ENCODE measurements around the gene RHBDL2. TPM values are rescaled to one million over a fixed set of nuclear protein-coding genes. Genes with fewer than 3 reads are reported as not detected.
"Not testable (repeated sequence)": the region's sequence is repeated elsewhere in the genome, so short reads cannot be mapped to it uniquely, and the experiment has no call there.

The RHBDL2 gene
- total and polyA plus RNA-seq, 2 of the 4 experiments (the other 2 are of a cell fraction) = 0.36 to 0.38 TPM

- H4K20me1 ChIP-seq (ENCODE audit: insufficient read depth, low read length); H3K23ac ChIP-seq (ENCODE audit: low read depth, low read length); H3K4ac ChIP-seq (ENCODE audit: low read depth, low read length); intact Hi-C loops (cut with micrococcal nuclease); H3K36me3 ChIP-seq (ENCODE audit: control insufficient read depth, insufficient read depth, low read length); H2BK5ac ChIP-seq (ENCODE audit: low read depth, low read length, poor library complexity, severe bottlenecking); H3K4me1 ChIP-seq (ENCODE audit: control insufficient read depth, insufficient read depth, low read length); BruUV-seq (replicated peaks); H3K18ac ChIP-seq (ENCODE audit: low read depth, low read length); DNase-seq; H4K5ac ChIP-seq (ENCODE audit: low read depth, low read length); H3K9me1 ChIP-seq (ENCODE audit: insufficient read depth, low read length); H3K56ac ChIP-seq (ENCODE audit: extremely low read depth, insufficient read depth, low read length); in situ Hi-C loops (cut with MboI; ENCODE audit: low sequenced_read_pairs); dilution Hi-C loops (cut with HindIII; ENCODE audit: low sequenced_read_pairs, unreplicated experiment); H3K4me2 ChIP-seq (ENCODE audit: low read depth, low read length); H2BK15ac ChIP-seq (ENCODE audit: low read depth, low read length); H2AK9ac ChIP-seq (replicated peaks; ENCODE audit: low read depth, low read length, poor library complexity); H4K8ac ChIP-seq (ENCODE audit: low read depth in 2 of 2, low read length in 2 of 2); H3K27me3 ChIP-seq (ENCODE audit: control insufficient read depth, insufficient read depth, low read length); H2AK5ac ChIP-seq (ENCODE audit: low read depth, low read length); POLR2A ChIA-PET (ENCODE audit: unreplicated experiment); H3K79me1 ChIP-seq (ENCODE audit: low read depth in 1 of 2, low read length in 2 of 2); H3K9me3 ChIP-seq (ENCODE audit: control insufficient read depth, insufficient read depth, low read length); H2AFZ ChIP-seq (replicated peaks; ENCODE audit: low read length, poor library complexity); H2BK20ac ChIP-seq (ENCODE audit: low read depth, low read length); H3K27ac ChIP-seq (ENCODE audit: insufficient read depth, low read length); H3K4me3 ChIP-seq (ENCODE audit: insufficient read depth, low read depth, low read length); H3K9ac ChIP-seq (ENCODE audit: low read depth, low read length); H4K91ac ChIP-seq (ENCODE audit: insufficient read depth, low read depth, low read length); H2BK120ac ChIP-seq (ENCODE audit: low read depth, low read length); H3K14ac ChIP-seq (replicated peaks; ENCODE audit: low read depth, low read length); ATAC-seq (ENCODE audit: low read depth): not testable (repeated sequence)
- WGBS, 2 experiments (ENCODE audit: extremely low coverage in 2 of 2, insufficient read length in 1 of 2) = no CpG with 5 or more reads among the region's 6 CpGs
- CTCF ChIA-PET = interaction anchor here (0.7 kb wide), 1 partner anchor 16 kb away, joined by 3 read pairs; no protein-coding TSS in a partner anchor
Measured at GRCh38 chr1:38973145-38973544, 31.5 kb upstream of the RHBDL2 start.

Data from IMR-90 (cell line).